ENCODE data around the gene COL9A2.
A peak's percentile ranks its signal among the peaks of the same experiment; 100 is the strongest.

COL9A2 gene

GRCh38 chr1:40257688-40258444 lies 59.2 kb downstream of the COL9A2 start, which contains the start of gene ZMPSTE24:
Gene ZMPSTE24, plus strand, starts transcription at chr1:40258236. Its CDS starts 36 bp downstream, at chr1:40258272.
- DNase-seq (ENCODE audit: low read depth), result peak; percentile 92

DNA sequence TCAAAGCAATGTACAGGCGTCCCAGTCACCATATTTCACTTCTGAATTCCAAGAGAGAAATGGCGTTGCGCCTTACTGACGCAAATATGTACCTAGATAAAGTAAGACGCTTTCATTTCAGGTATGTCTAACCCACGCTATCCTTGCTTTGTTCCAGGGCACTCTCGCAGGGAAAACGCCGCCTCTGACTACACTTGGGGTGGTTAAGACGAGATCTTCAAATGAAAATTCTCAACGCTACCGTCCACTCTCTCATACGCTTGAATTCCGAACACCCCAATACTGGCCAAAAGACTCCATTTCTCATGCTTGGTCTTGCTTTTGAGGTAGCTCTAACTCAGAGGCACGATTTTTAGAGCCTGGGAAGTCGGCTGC lies 59.8 kb downstream of the COL9A2 start:
- no peak for DNase-seq (ENCODE audit: low read depth)

DNA sequence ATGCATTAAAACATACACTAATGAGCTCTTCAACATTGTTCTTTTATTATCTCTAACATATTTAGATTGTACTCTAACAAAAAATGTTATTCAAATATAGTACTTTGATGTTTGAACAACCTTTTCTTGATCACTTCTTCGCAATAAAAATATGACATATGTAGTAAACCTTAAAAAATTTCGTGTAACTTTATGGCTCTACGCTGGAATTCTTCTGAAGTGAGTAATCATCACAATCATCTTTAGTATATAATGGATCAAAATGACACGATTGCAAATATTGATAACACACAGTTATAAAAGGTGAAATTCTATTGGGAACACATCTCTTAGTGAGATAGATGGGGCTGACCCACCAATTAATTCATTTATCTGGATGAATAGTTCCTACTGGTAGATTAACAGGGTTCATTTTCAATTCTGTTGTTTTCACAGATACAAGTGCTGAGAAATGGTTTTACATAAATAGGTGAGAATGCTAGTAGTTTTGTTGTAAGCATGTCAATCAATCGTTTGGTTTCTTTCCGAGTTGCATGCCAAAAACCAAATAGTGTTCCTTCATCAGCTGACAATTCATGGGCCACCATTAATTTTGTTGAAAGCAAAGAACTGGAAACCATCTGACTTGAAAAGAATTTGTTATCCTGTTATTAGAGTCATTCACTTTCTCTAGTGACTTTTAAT lies 60.5 kb downstream of the COL9A2 start:
- DNase-seq (ENCODE audit: low read depth), result no peak

GRCh38 chr1:40255231-40255630 lies 61.9 kb downstream of the COL9A2 start:
- no peak for DNase-seq (ENCODE audit: low read depth)

DNA sequence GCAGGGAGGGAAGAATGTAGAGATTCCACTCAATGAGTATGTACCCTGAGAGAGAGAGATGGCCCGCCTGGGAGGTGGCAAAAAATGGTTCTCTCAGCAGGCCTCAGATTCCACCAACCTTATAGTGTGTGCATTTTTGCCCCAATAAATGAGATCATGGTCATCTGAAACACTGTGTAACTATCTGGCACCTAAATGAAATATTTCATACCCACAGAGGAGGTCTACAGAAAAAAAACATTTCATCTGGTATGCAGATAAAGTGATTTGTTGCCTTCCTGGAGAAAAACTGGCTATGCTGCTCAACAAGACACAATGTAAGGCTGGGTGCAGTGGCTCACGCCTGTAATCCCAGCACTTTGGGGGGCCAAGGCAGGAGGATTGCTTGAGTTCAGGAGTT lies 64.5 kb downstream of the COL9A2 start:
- DNase-seq (ENCODE audit: low read depth), result no peak

GRCh38 chr1:40251456-40251855 lies 65.6 kb downstream of the COL9A2 start:
- DNase-seq (ENCODE audit: low read depth), result no peak

All from stimulated activated CD8-positive, alpha-beta memory T cell treated with anti-CD3 and anti-CD28 coated beads, Interleukin-12 subunit alpha, Interleukin-12 subunit beta, amount 100 ng/mL, for 1 hour (primary cell).